HepG2 (cell line): Measurements from ENCODE around the gene FOXS1. TPM values are rescaled to one million over a fixed set of nuclear protein-coding genes. Genes with fewer than 3 reads are reported as not detected.

Experiments
- NR2F1 ChIP-seq, 2 experiments: fragments of 450-650 bp in 1 of 2; formaldehyde crosslinking in 1 of 2; IDR thresholded peaks; 2 replicates each; pipeline versions ENCODE4 v1.5.0 to v1.6.1; 2016 to 2020; ENCODE audit warnings: mild to moderate bottlenecking in 1 of 2, missing compliant biosample characterization in 1 of 2, missing genetic modification reagents in 1 of 2, moderate library complexity in 1 of 2
- TSC22D2 ChIP-seq: sonication (generic); formaldehyde crosslinking; IDR thresholded peaks from 2 replicates; pipeline ENCODE4 v1.5.1; 2020; ENCODE audit warnings: missing genetic modification reagents, mild to moderate bottlenecking, borderline replicate concordance
- ZBTB34 ChIP-seq: sonication (generic); formaldehyde crosslinking; IDR thresholded peaks from 2 replicates; pipeline ENCODE4 v1.8.0; 2022; ENCODE audit warnings: mild to moderate bottlenecking, missing genetic modification reagents
- ZNF563 ChIP-seq: sonication (generic); formaldehyde crosslinking; IDR thresholded peaks from 2 replicates; pipeline ENCODE4 v1.8.0; 2022; ENCODE audit warnings: mild to moderate bottlenecking, moderate library complexity, missing genetic modification reagents
- ZNF646 ChIP-seq: sonication (generic); formaldehyde crosslinking; IDR thresholded peaks from 2 replicates; pipeline ENCODE4 v1.9.0; 2021; ENCODE audit warnings: mild to moderate bottlenecking, missing genetic modification reagents
- polyA plus RNA-seq, 8 experiments: library from polyadenylated mRNA; depleted of rRNA in 3 of 8; stranded (reverse) in 7 of 8; unstranded in 1 of 8; fragments of >200 nt; fragmentation: Illumina TruSeq in 4 of 8; extraction: Trizol in 4 of 8; gene quantifications; 2 replicates each; pipeline versions ENCODE4 v1.2.1 to v1.2.3, GENCODE V29; 2011 to 2016; ENCODE audit warnings: low read depth in 4 of 8, missing spikeins in 1 of 8, mixed read lengths in 1 of 8; ENCODE audit not compliant: insufficient read depth in 1 of 8
- total RNA-seq, 5 experiments: library from RNA; depleted of rRNA; stranded (reverse); fragments of >200 nt; fragmentation: Illumina TruSeq; extraction: Trizol; gene quantifications; 2 replicates each; pipeline ENCODE4 v1.2.3, GENCODE V29; 2016; ENCODE audit warnings: low read depth in 1 of 5

Gene FOXS1
- total and polyA plus RNA-seq, 2 of the 13 experiments (the other 11 are each of a cell fraction or from before 2014, with no cell fraction given): not detected

GRCh38 chr20:31811796-31812728 lies 33.3 kb downstream of the FOXS1 start (continued):
- TF ChIP-seq ZBTB34 (CRISPR knock-in tag): no peak
- no peak for TF ChIP-seq TSC22D2 (CRISPR knock-in tag)
- TF ChIP-seq NR2F1 (CRISPR knock-in tag; IDR thresholded peaks at IDR 0.05): no peak
- TF ChIP-seq ZNF563: no peak
- TF ChIP-seq ZNF646 (CRISPR knock-in tag): no peak
